Panc1 (cell line): ENCODE results near the gene MKRN2. TPM values are rescaled to one million over a fixed set of nuclear protein-coding genes. Genes with fewer than 3 reads are reported as not detected.

Source experiments
- ATAC-seq: fragments of 200-7000 bp; cut with Tn5 transposase; 2 replicates; pipeline ENCODE4 v1.9.1; 2020; ENCODE audit warnings: mild to moderate bottlenecking, moderate library complexity
- BruUV-seq: library from RNA; stranded (reverse); fragments of 400-500 nt; replicated peaks from 2 replicates; lab custom pipeline; 2021; lab: Mats Ljungman, UMichigan
- CTCF ChIA-PET: fragments of 300-600 bp; sonication (Branson Sonifier 250); formaldehyde crosslinking; loops from one replicate; lab custom pipeline; 2022; ENCODE audit warnings: antibody characterized with exemption; lab: Charles Lee
- POLR2A ChIA-PET: fragments of 300-600 bp; sonication (Branson Sonifier 250); formaldehyde crosslinking; loops from one replicate; lab custom pipeline; 2022; ENCODE audit warnings: antibody characterized with exemption; lab: Charles Lee
- DNase-seq: peaks from one replicate; pipeline ENCODE4 v3.0.0-alpha.2; 2010; ENCODE audit warnings: low read depth, low spot score
- H3K27ac ChIP-seq: 2 replicates; pipeline ENCODE4 v1.5.1; 2011; ENCODE audit warnings: mild to moderate bottlenecking, low read length, inconsistent platforms
- H3K27me3 ChIP-seq: fragments of 200-500 bp; sonication (Bioruptor generic); 2 replicates; pipeline ENCODE4 v1.6.0; 2014; ENCODE audit warnings: low read length, inconsistent platforms; ENCODE audit not compliant: control insufficient read depth, insufficient read depth
- H3K36me3 ChIP-seq: fragments of 200-500 bp; sonication (Bioruptor generic); 2 replicates; pipeline ENCODE4 v1.5.1; 2014; ENCODE audit warnings: inconsistent platforms, mild to moderate bottlenecking, low read length, moderate library complexity; ENCODE audit not compliant: control insufficient read depth, insufficient read depth
- H3K4me1 ChIP-seq: 2 replicates; pipeline ENCODE4 v1.5.1; 2011; ENCODE audit warnings: inconsistent platforms, mild to moderate bottlenecking, low read length, moderate library complexity; ENCODE audit not compliant: control insufficient read depth, insufficient read depth
- H3K4me3 ChIP-seq, 2 experiments: 2 replicates each; pipeline ENCODE4 v1.5.1; 2011 to 2012; ENCODE audit warnings: low read depth in 2 of 2, low read length in 2 of 2, mild to moderate bottlenecking in 2 of 2, inconsistent platforms in 1 of 2, moderate library complexity in 1 of 2
- H3K9me3 ChIP-seq: fragments of 200-500 bp; sonication (Bioruptor generic); 2 replicates; pipeline ENCODE4 v1.5.1; 2014; ENCODE audit warnings: low read depth, mild to moderate bottlenecking, inconsistent platforms, low read length, moderate library complexity; ENCODE audit not compliant: control insufficient read depth, insufficient read depth
- POLR2AphosphoS5 ChIP-seq: IDR thresholded peaks from 2 replicates; pipeline ENCODE4 v1.6.1; 2012; ENCODE audit warnings: mild to moderate bottlenecking, low read depth, low read length, moderate library complexity
- SIN3A ChIP-seq: IDR thresholded peaks from 2 replicates; pipeline ENCODE4 v1.6.1; 2012; ENCODE audit warnings: low read depth, mild to moderate bottlenecking, low read length, moderate library complexity, borderline replicate concordance; ENCODE audit not compliant: insufficient read depth
- TCF7L2 ChIP-seq: IDR thresholded peaks from 2 replicates; pipeline ENCODE4 v1.6.1; 2011; ENCODE audit warnings: mild to moderate bottlenecking, low read depth, low read length, inconsistent platforms
- in situ Hi-C: cut with HindIII; loops from 2 replicates; pipeline ENCODE4 v1.10.0; 2016; ENCODE audit warnings: low sequenced_read_pairs, low pct_unique_long_range_greater_than_20kb
- intact Hi-C: fragments of 100-400 bp; cut with micrococcal nuclease; formaldehyde crosslinking; loops from one replicate; pipeline ENCODE4 v1.10.0; 2022; ENCODE audit not compliant: unreplicated experiment
- total RNA-seq: library from RNA; stranded (reverse); gene quantifications from one replicate; pipeline ENCODE4 v1.2.1, GENCODE V29; 2021; ENCODE audit not compliant: unreplicated experiment
- TF ChIP-seq, protein P1 (sequence below), 2 experiments: IDR thresholded peaks; 2 replicates each; pipeline ENCODE4 v1.6.1; 2011 to 2012; ENCODE audit warnings: low read depth in 2 of 2, control low read depth in 1 of 2, low read length in 1 of 2, mild to moderate bottlenecking in 1 of 2, moderate library complexity in 1 of 2; ENCODE audit not compliant: insufficient read depth in 1 of 2
- TF ChIP-seq, protein P2 (sequence below): fragments of 450-650 bp; IDR thresholded peaks from 2 replicates; pipeline ENCODE4 v1.5.1; 2017; ENCODE audit warnings: mild to moderate bottlenecking

MKRN2 gene
- total RNA-seq, 1 experiment from 2014 or later = 19.4 TPM

DNA sequence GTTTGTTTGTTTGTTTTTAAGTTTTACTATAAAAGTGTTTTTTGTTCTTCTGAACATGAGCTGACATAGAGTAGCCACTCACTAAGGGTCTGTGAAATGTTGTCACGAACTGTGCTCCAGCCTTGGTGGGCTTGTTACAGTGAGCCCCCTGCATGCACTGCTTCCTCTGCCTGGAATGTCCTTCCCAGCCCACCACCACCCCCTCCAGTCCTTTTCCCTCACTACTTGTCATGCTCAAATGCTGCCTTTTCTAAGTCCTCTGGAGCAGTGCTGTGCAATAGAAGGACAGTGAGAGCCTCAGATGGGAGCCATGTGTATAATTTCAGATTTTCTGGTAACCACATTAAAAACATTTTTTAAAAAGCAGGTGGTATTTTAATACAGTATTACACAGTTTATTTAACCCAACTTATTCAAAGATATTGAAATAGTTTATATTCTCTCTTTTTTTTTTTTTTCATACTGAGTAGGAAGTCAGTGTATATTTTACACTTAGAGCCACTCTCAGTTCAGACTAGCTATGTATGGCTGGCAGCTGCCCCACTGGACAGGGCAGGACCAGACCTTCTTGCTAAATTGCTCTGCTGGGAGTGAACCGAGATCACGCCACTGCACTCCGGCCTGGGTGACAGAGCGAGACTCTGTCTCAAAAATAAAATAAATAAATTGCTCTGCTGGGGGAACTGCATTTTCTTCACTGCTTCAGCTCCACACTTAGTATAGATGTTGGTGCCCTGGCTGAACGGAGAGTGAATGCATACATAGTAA lies 38.4 kb upstream of the MKRN2 start:
- TF ChIP-seq, protein P1, sequence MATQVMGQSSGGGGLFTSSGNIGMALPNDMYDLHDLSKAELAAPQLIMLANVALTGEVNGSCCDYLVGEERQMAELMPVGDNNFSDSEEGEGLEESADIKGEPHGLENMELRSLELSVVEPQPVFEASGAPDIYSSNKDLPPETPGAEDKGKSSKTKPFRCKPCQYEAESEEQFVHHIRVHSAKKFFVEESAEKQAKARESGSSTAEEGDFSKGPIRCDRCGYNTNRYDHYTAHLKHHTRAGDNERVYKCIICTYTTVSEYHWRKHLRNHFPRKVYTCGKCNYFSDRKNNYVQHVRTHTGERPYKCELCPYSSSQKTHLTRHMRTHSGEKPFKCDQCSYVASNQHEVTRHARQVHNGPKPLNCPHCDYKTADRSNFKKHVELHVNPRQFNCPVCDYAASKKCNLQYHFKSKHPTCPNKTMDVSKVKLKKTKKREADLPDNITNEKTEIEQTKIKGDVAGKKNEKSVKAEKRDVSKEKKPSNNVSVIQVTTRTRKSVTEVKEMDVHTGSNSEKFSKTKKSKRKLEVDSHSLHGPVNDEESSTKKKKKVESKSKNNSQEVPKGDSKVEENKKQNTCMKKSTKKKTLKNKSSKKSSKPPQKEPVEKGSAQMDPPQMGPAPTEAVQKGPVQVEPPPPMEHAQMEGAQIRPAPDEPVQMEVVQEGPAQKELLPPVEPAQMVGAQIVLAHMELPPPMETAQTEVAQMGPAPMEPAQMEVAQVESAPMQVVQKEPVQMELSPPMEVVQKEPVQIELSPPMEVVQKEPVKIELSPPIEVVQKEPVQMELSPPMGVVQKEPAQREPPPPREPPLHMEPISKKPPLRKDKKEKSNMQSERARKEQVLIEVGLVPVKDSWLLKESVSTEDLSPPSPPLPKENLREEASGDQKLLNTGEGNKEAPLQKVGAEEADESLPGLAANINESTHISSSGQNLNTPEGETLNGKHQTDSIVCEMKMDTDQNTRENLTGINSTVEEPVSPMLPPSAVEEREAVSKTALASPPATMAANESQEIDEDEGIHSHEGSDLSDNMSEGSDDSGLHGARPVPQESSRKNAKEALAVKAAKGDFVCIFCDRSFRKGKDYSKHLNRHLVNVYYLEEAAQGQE (IDR thresholded peaks at IDR 0.05; ENCODE audit: insufficient read depth in 1 of 2, low read depth in 2 of 2, low read length in 1 of 2) = no peak
- TF ChIP-seq TCF7L2 (no peak), SIN3A (no peak), POLR2AphosphoS5 (no peak)
- TF ChIP-seq, protein P2, sequence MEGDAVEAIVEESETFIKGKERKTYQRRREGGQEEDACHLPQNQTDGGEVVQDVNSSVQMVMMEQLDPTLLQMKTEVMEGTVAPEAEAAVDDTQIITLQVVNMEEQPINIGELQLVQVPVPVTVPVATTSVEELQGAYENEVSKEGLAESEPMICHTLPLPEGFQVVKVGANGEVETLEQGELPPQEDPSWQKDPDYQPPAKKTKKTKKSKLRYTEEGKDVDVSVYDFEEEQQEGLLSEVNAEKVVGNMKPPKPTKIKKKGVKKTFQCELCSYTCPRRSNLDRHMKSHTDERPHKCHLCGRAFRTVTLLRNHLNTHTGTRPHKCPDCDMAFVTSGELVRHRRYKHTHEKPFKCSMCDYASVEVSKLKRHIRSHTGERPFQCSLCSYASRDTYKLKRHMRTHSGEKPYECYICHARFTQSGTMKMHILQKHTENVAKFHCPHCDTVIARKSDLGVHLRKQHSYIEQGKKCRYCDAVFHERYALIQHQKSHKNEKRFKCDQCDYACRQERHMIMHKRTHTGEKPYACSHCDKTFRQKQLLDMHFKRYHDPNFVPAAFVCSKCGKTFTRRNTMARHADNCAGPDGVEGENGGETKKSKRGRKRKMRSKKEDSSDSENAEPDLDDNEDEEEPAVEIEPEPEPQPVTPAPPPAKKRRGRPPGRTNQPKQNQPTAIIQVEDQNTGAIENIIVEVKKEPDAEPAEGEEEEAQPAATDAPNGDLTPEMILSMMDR = no peak
- Histone ChIP-seq H3K36me3 (no peaks in the 10 kb centered on the region), H3K4me3 (no peak overlapping the region), H3K27ac (no peak overlapping the region), H3K27me3 (no peaks in the 10 kb centered on the region), H3K4me1 (no peaks in the 10 kb centered on the region), H3K9me3 (no peaks in the 10 kb centered on the region)
- intact Hi-C loops = no loop called here
- DNase-seq (no peak), ATAC-seq (no peak)
- in situ Hi-C loops = no loop called here
- POLR2A ChIA-PET = no interaction called here
- no TSS peak for BruUV-seq
- CTCF ChIA-PET = no interaction called here

DNA sequence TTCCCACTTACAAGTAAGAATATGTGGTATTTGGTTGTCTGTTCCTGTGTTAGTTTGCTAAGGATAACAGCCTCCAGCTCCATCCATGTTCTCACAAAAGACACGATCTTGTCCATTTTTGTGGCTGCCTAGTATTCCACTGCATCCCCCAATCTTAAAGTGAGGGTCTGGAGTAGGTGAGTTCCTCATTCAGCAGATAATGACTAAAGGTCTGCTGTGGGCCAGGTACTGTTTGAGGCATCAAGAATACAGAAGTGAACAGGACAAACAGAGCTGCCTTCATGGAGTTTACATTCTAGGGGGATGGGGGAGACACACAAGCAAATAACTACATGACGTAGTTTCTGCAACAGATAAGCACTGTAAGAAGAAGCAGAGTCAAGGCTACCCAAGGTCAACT lies 35.9 kb upstream of the MKRN2 start:
- no peaks in the 10 kb centered on the region for H3K9me3 ChIP-seq
- DNase-seq (no peak), ATAC-seq (no peak)
- no peak overlapping the region for H3K27ac ChIP-seq
- no peaks in the 10 kb centered on the region for H3K4me1 ChIP-seq
- BruUV-seq = no TSS peak
- H3K27me3 ChIP-seq = no peaks in the 10 kb centered on the region
- CTCF ChIA-PET = no interaction called here
- POLR2A ChIA-PET = no interaction called here
- H3K4me3 ChIP-seq = no peak overlapping the region
- H3K36me3 ChIP-seq = no peaks in the 10 kb centered on the region
- in situ Hi-C loops (no loop called here), intact Hi-C loops (no loop called here)
- no peak for TF ChIP-seq TCF7L2

DNA sequence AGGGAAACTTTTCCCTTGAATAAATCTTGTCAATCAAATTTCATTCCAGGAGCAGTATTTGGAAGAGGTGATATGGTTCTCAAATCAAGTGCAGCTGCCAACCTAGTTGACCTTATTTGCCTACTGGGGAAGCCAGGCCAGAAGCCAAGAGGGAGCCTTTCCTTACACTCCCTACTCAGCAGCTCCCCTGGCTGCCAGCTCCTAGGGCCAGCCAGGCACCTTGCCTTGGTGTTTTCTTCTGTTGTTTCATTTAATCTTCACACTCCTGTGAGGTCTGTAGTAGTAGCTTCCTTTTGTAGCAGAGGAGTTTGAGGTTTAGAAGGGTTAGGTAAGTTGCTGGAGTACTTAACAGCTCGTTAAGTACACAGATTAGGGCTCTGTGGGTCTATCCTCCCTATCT lies 34.2 kb upstream of the MKRN2 start:
- no peak for TF ChIP-seq TCF7L2
- TF ChIP-seq SIN3A = no peak
- no peak for TF ChIP-seq POLR2AphosphoS5
- TF ChIP-seq, protein P1 (IDR thresholded peaks at IDR 0.05; ENCODE audit: insufficient read depth in 1 of 2, low read depth in 2 of 2, low read length in 1 of 2) = no peak
- TF ChIP-seq, protein P2 = no peak
- no peak overlapping the region for H3K27ac ChIP-seq
- DNase-seq = no peak
- H3K4me1 ChIP-seq = no peaks in the 10 kb centered on the region
- H3K36me3 ChIP-seq = no peaks in the 10 kb centered on the region
- CTCF ChIA-PET = interaction anchor here (1.0 kb wide), 1 partner anchor 388 kb away, joined by 3 read pairs; no protein-coding TSS in a partner anchor
- ATAC-seq = no peak
- in situ Hi-C loops (no loop called here), intact Hi-C loops (no loop called here)
- no peak overlapping the region for H3K4me3 ChIP-seq
- POLR2A ChIA-PET = no interaction called here
- no peaks in the 10 kb centered on the region for H3K9me3 ChIP-seq
- H3K27me3 ChIP-seq = no peaks in the 10 kb centered on the region
- no TSS peak for BruUV-seq
